Hematopoietic multipotent progenitor cell treated with erythropoietin and hydrocortisone succinate and interleukin-3 and kit ligand, for 6 days (in vitro differentiated cells): ENCODE data around the gene CDC37L1.
"Not testable (repeated sequence)": the region's sequence is repeated elsewhere in the genome, so short reads cannot be mapped to it uniquely, and the experiment has no call there.

Experiments used
- DNase-seq: peaks from one replicate; pipeline ENCODE4 v3.0.0-alpha.2; 2015

CDC37L1 gene

GRCh38 chr9:4679268-4680172, at the start of gene CDC37L1:
Gene CDC37L1, plus strand, starts transcription at chr9:4679569. Its CDS starts 199 bp downstream, at chr9:4679768.
- peak; percentile 97 for DNase-seq

DNA sequence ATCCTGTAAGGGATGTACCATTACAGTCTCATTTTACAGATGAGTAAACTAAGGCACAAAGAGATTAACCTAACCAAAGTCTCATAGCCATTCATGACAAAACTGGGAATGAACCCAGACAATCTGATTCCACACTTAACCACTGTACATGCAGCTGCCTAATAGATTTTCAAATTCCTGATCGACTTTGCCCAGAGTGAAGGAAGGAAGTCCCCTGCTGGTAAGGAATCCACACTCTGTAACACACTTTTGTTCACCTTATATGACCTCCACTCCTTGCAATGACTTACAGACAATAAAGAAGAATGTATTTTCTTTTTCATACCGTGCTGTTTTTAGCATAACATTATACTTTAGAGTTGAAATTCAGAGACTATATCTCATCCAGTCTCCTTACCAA, 48.5 kb upstream of the CDC37L1 start:
- DNase-seq: no peak

DNA sequence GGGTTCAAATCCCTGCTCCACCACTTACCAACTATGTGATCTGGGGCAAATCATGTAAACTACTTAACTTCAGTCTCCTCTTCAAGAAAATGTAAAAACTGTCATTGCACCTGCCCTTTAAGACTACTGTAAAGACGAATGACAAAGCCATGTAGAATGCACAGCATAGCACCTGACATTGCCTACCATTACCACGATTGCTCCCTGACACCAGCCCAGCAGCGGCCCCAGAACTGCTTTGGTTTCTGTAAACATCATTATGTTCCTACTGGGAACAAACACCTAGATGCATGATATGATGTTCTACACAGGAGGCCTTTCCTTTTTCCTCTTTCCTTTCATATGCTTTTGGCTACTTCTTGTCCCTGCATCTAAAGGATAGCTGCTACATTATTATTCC, 40.4 kb upstream of the CDC37L1 start:
- no peak for DNase-seq

DNA sequence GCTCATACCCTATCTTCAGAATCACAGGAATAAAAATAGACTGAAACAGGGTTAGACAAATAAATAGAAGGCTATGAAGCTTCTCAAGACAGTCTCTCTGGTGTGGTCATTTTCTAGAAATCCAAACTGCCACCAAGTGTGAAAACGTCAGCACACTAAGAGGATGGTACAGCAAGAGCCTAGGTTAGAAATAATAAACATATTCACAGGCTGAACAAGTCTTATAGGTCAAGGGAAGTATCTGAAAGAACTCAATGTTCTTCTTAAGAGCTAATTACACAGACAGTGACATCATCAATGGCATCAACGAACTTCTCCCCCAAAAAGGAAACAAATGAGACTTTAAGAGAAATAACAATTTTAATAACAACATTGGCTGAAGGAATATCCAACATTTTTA, 39.9 kb upstream of the CDC37L1 start:
- DNase-seq: no peak

DNA sequence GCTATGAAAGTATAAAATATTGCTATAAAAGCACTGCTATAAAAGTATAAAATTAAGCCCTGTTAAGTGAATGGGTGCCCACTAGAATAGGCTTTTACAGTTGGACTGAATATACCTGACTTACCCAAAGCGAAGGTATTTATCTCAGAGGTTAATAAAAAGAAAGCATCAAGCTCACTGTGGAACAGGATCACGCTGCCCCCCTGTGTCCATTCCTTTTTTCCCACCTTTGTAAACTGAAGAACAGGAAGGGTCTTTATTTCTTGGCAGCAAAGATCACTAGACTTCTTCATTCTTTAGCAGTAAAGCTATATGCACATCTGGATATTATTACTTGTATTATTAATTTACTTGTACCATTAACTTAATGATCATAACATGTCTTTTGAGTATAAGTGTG, 39.3 kb upstream of the CDC37L1 start:
- peak; percentile 54 for DNase-seq

GRCh38 chr9:4642351-4642750, 37.0 kb upstream of the CDC37L1 start:
- DNase-seq: no peak

DNA sequence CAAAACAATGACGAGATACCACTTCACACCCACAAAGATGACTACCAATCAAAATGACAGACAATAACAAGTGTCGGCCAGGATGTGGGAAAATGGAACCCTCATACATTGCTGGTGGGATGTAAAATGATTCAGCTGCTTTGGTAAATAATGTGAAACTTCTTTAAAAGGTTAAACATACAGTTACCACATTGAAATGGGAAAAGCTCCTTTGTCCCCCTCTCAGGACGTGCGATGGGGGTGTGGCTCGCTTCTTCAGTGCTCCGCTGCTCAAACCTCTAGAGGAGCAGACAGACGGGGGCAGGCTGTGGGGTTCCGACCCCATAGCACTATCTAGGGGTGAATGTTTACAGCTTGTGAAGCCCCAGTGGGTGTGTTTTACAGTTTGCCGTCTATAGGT, 25.3 kb upstream of the CDC37L1 start:
- DNase-seq: no peak

- no peak for DNase-seq
Observed at GRCh38 chr9:4654538-4654937, 24.8 kb upstream of the CDC37L1 start.

- DNase-seq: not testable (repeated sequence)
Observed at GRCh38 chr9:4656196-4656595, 23.2 kb upstream of the CDC37L1 start.

GRCh38 chr9:4656621-4657020, 22.7 kb upstream of the CDC37L1 start:
- DNase-seq: no peak

- DNase-seq: no peak
Observed at GRCh38 chr9:4657426-4658159, 21.8 kb upstream of the CDC37L1 start.

GRCh38 chr9:4660665-4661064, 18.7 kb upstream of the CDC37L1 start:
- DNase-seq: not testable (repeated sequence)

- no peak for DNase-seq
Observed at GRCh38 chr9:4661165-4661564, 18.2 kb upstream of the CDC37L1 start.

DNA sequence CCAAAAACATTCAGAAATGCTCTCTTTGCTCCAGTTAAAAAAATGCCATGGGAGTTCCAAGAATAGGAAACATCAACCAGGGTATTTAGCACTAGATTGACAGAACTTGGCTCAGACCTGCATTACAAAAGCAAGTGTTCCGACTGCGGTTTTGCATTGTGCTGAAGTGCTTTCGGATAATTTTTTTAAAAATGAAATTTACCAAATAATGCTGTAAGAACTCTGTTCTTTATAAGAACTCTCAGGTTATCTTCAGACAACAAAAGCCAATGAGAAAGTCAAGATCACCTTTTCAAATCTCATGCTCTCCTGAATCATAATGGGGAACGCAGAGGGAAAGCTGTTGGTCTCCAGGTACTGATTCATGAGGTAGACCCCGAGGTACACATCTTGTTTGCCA, 17.8 kb upstream of the CDC37L1 start:
- no peak for DNase-seq

DNA sequence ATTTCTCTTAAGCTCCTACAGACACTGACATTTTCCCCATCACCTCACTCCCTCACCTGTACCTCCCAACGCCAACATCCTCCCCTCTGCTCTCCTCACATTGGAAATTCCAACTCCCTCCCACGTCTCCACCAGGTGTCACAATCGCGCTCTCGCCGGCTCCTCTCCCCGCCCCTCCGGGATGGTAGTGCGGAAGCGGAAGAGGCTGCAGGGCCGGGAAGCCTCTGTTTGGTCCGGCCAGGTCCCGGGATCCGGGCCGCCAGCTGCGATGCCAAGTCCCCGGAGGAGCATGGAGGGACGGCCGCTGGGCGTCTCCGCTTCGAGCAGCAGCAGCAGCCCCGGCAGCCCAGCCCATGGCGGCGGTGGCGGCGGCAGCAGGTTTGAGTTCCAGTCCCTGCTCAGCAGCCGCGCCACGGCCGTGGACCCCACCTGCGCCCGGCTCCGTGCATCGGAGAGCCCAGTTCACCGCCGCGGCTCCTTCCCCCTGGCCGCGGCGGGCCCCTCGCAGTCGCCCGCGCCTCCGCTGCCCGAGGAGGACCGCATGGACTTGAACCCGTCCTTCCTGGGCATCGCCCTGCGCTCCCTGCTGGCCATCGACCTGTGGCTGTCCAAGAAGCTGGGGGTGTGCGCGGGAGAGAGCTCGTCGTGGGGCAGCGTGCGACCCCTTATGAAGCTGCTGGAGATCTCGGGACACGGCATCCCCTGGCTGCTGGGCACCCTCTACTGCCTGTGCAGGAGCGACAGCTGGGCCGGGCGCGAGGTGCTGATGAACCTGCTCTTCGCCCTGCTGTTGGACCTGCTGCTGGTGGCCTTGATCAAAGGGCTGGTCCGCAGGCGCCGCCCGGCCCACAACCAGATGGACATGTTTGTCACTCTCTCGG, 17.0 kb upstream of the CDC37L1 start, which contains the start of gene PLPP6:
TSS of gene PLPP6 (plus strand) at position 187 of the 881 bp plus-strand sequence. CDS start at position 269, 82 bp downstream.
- DNase-seq: peak; percentile 89

DNA sequence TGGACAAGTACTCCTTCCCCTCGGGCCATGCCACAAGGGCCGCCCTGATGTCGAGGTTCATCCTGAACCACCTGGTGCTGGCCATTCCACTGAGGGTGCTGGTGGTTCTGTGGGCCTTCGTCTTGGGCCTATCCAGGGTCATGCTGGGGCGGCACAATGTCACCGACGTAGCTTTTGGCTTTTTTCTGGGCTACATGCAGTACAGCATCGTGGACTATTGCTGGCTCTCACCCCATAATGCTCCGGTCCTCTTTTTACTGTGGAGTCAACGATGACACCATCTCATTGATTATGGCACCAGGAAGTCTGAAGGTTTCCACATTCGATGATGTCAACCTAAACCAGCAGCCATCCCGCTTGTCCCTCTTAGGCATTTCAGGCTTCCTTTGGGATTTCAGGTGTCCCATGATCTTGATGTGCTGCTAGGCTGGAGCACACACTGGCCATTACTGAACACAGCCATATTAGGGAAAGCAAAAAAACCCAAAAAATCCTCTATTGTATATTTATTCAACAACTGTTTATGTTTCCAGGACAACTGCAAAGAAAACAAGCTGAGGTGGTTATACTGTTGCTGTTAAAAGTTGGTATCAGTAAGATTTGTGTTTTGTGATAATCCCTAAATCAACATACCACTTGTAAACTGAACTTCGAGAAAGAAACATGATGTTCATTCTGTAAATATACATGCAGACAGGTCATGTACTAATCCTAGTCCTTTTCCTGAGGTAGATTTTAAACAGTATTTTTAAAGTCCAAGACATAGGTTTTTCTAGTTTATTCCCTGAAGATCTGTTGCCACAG, 16.2 kb upstream of the CDC37L1 start:
- DNase-seq: no peak

GRCh38 chr9:4663956-4664355, 15.4 kb upstream of the CDC37L1 start:
- no peak for DNase-seq

GRCh38 chr9:4665357-4665756, 14.0 kb upstream of the CDC37L1 start:
- no peak for DNase-seq

- DNase-seq: peak; percentile 77
Observed at GRCh38 chr9:4666042-4666699, 13.2 kb upstream of the CDC37L1 start, which contains the start of gene SPATA6L. Gene SPATA6L, minus strand, starts transcription at chr9:4666480. Its CDS starts 230 bp downstream, at chr9:4666250.

- DNase-seq: no peak
Observed at GRCh38 chr9:4667681-4668080, 11.7 kb upstream of the CDC37L1 start.

DNA sequence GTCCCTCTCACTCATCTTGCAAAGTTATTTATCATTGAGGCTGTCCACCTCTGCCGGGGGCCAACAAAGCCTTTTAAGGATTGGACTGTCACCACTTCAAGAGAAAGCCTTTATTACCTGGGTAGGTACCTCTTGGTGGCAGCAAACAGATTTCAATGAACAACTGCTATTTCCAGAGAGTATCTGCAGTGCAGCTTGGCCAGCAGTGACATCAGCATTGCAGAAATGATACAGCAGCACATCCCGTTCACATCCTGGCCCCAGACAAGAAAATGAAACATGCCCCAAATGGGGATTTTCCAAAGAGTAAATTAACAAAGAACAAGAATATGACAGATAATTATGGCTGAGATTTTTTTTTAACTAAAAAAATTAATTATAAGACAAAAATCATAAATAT, 10.8 kb upstream of the CDC37L1 start:
- DNase-seq: no peak
